Ureter (tissue), 1 donor: ENCODE results near the gene AP2S1. TPM values are rescaled to one million over a fixed set of nuclear protein-coding genes. Genes with fewer than 3 reads are reported as not detected.
"Not testable (repeated sequence)": the region's sequence is repeated elsewhere in the genome, so short reads cannot be mapped to it uniquely, and the experiment has no call there.

Source experiments
- DNase-seq: peaks from one replicate; pipeline ENCODE4 v3.0.0-alpha.2; 2020; ENCODE audit warnings: low spot score
- total RNA-seq: library from RNA; stranded (reverse); gene quantifications from one replicate; pipeline ENCODE4 v1.2.4, GENCODE V29; 2023
- donor health status: DM: yes; HTN: yes; CAD: no.

AP2S1 gene
- total RNA-seq, 1 donor from 2014 or later = 73.7 TPM

DNA sequence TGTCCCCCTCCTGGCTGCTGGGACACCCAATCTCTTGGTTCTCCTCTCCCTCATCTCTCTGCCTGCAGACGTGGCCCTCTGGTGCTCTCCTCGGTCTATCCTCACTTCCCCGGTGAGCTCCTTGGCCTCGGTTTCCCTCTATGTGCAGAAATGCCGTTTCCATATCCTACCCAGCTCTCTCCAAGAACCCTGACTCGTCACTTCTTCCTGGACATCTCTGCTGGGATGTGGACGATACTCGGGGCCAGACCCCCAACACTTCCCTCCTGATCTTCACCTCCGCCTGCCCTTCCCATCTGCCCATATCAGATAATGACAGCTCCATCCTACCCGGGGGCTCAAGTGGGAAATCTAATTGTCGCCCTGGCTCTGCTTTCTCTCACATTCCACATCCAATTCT is 7.9 kb downstream of the AP2S1 start:
- no peak for DNase-seq

DNA sequence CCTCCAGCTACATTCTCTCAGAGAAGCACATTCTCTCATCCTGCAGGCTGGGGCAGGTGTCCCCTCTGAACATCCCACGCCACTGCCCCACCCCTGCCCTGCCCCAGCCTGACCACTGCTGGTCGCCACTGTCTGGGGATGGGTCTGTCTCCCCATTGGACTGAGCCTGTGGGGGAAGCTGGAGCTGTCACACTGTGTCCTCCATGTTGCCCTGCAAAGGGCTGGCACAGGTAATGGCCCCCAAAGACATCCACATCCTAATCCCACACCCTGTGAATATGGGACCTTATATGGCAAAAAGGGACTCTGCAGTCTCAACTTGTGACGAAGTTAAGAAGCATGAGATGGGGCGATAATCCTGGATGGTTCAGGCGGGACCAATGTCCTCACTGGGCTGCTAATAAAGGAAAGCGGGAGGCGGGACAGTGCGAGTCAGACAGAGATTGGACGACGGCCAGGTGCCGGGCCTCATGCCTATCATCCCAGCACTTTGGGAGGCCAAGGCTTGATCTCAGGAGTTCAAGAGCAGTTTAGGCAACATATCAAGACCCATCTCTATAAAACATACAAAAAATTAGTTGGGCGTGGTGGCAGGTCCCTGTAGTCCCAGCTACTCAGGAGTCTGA is 9.1 kb downstream of the AP2S1 start:
- DNase-seq = peak; percentile 80

DNA sequence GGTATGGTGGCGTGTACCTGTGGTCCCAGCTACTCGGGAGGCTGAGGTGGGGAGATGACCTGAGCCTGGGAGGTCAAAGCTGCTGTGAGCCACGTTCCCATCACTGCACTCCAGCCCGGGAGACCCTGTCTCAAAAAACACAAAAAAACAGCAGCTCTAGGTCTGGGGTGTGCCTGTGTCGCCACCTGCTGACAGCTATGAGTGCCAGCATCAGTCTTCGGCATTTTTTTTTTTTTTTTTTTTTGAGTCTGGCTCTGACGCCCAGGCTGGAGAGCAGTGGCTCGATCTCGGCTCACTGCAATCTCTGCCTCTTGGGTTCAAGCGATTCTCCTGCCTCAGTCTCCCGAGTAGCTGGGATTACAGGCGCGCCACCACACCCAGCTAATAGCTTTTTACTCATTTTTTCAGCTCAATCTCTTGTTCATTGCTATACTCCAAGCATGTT is 10.1 kb downstream of the AP2S1 start:
- DNase-seq = peak; percentile 62

DNA sequence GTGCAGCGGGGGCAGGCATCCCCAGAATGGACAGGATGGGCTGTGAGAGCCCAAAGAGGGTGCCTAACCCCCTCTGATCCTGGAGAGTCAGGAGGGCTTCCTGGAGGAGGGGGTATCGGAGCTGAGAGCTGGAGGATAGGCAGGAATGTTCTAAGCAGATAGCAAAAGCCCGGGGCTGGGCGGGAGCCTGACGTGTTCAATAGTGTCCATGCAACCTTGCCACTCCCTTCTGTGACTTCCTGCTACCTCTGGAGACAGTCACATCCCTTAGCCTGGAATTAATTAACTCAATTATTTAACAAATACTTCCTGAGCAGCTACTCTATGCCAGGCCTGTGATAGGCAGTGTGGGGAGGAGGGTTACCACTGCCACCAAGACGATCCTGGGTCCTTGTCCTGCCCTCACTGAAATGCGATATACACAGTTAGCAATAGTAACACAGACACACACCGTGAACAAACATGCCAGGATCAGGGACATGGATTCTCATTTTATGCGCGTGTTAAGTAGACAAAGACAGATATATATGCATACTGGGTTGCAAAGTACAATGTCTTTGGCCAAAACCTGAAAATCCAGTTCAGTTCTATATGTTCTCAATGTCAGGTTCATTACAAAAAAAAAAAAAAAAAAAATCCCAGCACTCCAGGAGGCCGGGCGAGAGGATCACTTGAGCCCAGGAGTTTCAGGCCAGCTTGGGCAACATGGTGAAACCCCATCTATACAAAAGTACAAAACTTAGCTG is 10.7 kb downstream of the AP2S1 start:
- DNase-seq = peak; percentile 66

DNA sequence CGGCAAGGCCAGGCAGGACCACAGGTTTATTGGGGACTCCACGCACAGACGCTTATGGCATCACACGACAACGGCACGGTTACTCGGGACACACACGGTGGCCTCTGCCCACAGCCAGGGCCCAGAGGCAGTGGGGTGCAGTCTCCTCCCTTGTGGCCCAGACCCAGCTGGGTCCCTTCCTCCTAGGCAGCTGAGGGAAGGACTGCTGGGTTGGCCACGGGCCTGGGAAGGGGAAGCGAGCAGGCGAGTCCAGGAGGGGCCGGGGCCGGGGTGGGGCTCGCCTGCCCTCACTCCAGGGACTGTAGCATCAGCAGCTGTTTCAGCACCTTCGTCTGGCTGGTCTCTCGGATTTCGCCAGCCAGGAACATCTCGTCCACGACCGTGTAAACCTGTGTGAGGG is 12.5 kb downstream of the AP2S1 start:
- no peak for DNase-seq

DNA sequence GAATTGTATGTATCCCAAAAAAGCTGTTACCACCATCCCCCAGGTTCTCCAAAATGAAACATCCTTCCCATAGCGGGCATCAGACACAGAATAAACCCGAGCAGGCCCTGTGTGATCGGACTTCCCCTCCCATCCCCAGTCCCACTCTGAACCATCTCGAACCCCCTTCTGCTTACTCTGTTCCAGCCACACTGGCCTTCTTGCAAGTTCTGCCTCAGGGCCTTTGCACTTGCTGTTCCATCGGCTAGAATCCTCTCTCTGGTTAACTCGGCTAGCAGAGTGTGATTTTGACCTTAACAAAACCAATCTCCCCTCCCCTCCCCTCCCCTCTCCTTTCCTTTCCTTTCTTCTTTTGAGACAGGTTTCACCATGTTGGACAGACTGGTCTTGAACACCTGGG is 15.7 kb downstream of the AP2S1 start:
- no peak for DNase-seq

DNA sequence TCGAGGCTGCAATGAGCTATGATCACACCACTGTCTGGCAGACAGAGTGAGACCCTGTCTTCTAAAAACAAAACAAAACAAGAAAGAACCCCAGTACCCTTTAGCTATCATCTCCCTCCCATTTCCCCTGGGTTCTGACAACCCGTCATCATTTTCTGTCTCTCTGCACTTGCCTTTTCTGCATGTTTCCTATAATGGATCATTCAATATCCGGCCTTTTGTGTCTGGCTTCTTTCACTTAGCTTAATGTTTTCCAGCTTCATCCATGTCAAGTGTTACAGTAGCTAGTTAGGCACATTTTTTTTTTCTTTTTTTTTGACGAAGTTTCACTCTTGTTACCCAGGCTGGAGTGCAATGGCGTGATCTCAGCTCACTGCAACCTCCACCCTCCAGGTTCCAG is 16.5 kb downstream of the AP2S1 start:
- no peak for DNase-seq

DNA sequence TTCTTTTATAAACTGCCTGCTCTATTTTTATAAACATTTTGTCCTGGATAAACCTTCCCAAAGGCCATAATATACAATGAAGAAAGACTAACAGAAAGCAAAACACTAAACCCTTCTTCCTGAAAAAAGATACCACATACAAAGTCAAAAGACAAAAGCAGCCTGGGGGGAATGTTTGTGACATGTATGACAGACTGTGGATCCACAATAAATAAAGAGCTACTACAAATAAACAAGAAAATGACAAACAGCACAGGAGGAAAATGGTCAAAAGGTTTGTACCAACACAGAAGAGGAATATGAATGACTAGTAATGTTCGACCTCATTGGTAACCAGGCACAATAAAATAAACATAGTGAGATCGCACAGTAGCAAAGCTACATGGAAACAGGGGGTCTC is 19.8 kb downstream of the AP2S1 start:
- DNase-seq = no peak

DNA sequence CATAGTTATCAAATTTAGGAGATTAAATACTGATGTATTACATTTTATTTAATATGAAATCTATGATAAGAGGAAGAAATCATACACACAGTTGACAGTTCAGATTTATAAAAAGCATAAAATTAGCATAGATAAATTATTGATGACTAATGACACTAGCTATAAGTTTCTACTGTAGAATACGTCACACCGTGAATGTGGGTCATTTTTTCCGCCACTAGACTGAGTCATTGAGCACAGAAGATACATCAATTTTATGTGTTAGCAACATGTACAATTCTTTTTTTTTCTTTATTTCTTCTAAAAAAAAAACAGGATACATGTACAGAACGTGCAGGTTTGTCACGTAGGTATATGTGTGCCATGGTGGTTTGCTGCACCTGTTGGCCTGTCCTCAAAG is 22.2 kb downstream of the AP2S1 start:
- DNase-seq = no peak

DNA sequence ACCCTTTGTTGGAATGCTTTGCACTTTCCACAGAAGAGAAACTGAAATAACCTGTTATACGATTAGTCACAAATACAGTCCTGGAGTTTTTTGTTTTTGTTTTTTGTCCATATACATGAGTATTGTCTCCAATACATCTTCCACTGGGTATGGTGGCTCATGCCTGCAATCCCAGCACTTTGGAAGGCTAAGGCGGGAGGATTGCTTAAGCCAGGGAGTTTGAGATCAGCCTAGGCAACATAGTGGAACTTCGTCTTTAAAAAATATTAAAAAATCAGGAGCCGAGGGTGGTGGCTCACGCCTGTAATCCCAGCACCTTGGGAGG is 25.0 kb downstream of the AP2S1 start:
- no peak for DNase-seq

DNA sequence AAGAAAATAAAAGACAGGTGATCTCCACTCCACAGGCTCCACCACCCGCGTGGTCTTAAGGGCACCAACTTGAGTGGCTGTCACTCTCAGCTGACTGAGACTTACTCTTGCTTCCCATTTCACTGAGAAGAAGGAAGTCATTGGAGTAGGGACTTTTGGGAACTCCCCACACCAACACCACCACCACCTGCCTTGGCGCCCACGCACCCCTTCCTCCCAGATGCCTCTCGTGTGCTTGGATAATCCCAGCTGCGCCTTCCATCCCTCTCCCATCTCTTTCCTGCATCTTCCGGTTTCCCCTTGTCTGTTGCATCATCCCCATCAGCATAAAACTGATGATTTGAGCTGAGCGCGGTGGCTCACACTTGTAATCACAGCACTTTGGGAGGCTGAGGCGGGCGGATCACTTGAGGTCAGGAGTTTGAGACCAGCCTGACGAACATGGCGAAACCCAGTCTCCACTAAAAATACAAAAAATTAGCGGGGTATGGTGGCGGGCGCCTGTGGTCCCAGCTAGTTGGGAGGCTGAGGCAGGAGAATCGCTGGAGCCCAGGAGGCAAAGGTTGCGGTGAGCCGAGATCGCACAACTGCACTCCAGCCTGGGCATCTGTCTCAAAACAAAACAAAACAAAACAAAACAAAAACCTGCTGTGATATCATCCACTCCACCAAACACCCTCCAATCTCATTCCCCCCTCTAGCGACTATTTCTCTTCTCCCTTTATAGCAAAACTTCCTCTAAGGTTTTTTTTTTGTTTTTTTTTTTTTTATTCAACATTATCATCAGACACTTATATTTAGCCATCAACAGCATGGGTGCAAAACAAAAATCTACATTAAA is 25.5 kb downstream of the AP2S1 start:
- no peak for DNase-seq

DNA sequence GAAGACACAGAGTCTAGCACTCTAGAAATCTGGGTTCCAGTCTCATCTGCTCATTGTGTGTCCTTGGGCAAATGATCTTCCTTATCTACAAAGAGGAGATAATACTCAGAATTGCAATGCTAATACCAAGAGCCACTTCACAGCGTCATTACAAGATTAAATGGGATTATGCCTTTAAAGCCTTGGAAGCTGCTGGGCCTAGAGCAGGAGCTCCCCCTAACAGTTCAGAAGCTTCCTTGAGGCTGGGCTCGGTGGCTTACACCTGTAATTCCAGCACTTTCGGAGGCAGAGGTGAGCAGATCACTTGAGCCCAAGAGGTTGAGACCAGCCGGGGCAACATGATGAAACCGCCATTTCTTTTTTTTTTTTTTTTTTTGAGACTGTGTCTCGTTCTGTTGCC is 27.6 kb downstream of the AP2S1 start:
- DNase-seq = no peak

DNA sequence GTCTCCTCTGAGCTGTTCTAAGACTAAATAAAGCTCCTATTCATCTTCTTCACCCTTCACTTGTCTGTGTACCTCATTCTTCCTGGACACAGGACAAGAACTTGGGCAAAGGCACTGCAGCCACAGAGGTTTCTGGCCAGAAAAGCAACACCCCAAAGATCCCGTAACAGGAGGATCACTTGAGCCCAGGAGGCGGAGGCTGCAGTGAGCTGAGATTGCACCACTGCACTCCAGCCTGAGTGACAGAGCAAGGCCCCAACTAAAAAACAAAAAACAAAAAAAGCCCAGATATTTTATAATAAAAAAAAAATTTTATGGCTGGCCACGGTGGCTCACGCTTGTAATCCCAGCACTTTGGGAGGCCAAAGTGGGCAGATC is 28.2 kb downstream of the AP2S1 start:
- DNase-seq = not testable (repeated sequence)

DNA sequence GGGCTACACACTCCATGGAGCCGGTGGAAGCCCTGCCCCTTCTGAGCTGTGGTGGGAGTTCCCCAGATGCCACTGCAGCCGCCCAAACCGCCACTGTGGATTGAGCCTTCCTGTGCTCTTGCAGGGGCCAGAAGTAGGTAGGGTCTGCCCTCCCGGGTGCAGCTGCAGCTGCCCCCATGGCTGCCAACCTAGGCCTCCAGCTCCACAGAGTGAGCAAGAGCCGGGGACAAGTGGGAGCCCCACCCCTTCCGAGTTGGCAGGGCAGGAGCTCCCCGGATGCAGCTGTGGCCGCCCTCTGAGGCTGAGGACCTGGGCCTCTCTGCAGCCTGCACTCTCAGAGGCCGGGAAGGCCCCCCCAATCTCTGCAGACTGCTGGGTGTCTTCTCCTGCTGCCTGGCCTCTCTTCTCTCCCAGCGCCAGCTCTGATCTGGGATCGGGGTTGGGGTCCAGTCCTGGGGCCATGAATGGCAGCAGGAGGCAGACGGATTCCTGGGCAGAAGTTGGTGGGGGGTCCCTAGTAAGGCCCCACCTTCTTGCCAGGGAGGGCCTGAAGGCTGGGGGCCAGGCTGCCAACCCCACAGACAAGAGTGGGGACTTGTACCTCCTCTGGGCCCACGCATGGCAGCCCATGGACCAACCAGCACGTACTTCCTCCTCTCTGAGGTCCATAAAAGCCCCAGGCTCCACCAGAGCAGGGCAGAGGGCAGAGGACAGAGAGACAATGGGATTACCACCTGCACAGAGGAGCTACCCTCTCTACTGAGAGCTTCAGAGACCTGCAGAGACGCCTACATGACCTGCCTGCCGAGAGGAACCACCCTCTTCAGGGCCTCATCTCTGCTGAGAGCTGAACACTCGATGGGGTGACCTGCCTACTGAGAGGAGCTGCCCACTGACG is 28.9 kb downstream of the AP2S1 start:
- no peak for DNase-seq

DNA sequence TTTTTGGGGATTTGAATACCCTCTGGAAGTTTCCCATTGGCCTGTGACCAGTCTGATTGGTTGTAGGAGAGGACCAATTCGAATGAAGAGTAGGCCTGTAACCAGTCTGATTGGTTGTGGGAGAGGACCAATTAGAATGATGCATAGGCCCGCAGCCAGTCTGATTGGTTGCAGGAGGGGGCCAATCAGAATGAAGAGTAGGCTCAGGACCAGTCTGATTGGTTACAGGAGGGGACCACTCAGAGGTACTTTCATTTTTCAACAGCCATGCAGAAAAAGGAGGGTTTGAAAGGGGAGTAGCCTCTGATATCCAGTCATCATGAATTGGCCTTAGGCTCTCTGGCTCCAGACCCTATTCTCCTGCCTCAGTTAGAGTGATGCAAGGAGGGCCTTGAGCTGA is 31.8 kb downstream of the AP2S1 start:
- DNase-seq = no peak

DNA sequence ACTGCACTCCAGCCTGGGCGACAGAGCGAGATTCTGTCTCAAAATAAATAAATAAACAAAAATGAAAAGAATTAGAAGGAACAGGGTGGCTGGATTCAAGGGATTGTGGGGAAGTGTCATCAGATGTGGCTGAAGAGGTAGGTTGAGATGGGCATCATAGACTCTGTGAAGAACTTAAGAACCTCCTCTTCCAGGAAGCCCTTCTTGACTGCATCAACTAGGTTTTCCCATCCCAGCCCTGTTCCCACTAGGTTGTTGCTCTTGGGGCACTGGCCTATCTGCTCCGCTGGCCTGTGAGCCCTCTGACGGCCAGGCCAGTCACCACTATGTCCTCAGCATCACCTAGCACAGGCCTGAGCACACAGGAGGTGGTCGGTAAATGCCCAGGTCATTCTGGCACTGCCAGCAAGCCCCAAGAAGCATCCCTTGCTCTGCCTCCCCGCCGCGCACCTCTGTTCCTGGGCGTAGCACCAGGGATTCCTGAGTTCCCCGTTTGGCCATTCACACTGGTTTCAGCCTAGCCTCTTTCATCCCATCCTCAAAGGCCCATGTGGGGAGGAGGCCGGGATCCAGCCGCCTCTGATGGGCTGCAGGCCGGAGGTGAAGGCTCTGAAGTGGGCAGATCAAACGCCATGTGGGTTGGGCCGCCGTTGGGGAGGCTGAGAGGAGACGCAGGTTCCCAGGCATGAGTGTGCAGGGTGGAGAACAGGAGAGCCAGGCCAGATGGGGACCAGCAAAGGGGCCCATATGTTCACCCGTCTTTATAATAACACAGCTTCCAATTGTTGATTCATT is 34.6 kb downstream of the AP2S1 start:
- DNase-seq = no peak

DNA sequence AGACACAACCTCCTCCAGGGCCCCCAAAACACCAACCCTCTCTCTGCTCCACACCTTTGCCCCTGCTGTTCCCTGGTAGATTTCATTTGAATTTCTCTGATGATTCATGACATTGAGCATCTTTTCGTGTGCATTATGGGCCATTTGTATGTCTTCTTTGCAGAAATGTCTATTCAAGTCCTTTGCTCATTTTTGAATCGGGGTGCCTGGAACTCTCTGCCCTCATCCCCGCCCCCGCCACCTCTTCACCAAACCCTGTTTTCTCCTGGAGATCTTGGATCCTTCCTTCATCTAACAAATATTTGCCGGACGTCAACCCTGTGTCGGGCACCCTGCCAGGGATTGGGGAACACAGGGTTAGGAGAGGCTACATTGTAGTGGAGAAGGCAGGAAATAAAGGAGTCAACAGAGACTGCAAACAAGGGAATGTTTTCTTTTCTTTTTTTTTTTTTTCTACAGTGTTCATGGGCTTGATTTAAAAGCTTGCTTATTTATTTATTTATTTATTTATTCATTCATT is 36.7 kb downstream of the AP2S1 start:
- peak; percentile 83 for DNase-seq

DNA sequence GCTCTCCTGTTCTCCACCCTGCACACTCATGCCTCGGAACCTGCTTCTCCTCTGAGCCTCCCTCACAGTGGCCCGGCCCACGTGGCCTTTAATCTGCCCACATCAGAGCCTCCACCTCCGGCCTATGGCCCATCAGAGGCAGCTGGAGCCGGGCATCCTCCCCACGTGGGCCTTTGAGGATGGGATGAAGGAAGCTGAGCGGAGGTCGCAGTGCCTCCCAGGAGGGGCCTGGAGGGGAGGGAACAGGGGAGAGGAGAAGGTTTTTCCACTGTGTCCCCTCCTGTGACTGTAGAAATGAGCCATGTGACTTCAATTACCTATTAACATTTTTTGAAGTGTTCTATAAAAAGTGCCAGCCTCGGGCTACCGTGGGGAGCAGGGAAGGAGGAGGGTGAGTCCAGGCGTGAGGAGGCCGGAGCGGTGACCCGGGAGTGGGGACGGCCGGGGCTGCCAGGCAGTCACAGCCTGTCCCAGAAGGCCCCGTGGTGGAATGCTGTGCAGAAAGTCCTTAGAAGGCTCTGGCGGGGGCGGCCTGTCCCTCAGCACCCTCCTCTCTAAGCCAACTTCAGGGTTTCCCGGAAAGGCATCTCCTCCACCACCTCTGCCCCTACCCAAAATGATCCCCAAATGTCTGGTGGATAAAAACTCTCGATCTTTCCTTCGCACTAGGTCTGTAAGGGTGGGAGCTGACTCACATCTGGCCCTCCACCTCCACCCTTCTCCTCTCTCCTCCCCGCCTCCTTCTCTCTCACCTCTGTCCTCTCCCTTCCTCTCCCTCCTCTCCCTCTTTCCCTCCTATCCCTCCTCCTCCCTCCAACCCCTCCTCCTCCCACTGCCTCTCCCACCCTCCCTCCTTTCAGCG is 37.4 kb downstream of the AP2S1 start:
- DNase-seq = peak; percentile 60

DNA sequence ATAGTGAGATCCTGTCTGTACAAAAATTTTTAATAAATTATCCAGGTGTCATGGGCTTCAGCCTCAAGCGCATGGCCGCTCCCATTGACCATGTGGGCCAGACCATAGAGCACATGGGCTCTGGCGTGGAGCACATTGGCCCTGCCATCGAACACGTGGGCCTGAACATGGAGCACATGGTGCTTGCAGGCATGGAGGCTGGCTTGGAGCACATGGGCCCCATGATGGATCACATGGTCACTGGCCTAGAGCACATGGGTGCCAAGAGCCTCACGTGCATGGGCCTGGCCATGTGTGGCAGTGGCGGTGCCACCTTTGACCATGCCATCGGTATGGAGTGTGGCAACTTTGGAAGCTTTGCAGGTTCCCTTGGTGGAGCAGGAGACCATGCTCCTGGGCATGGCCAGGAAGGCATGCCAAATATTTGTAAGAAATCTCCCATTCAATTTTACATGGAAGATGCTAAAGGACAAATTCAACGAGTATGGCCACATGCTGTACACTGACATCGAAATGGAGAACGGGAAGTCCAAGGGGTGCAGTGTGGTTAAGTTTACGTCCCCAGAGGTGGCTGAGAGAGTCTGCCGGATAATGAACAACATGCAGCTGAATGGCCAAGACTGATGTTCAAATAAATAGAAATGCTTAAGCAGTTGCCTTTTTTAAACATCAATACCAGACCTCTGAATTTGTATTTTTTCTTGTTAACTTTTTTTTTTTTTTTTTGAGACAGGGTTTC is 40.9 kb downstream of the AP2S1 start:
- DNase-seq = no peak
